NCI-H128 (cell line): Measurements from ENCODE around the gene MRPL22.
"Not testable (repeated sequence)": the region's sequence is repeated elsewhere in the genome, so short reads cannot be mapped to it uniquely, and the experiment has no call there.

Experiments
- DNase-seq: peaks from one replicate; lab custom pipeline; 2025; ENCODE audit not compliant: unreplicated experiment; lab: John Stamatoyannopoulos, UW

MRPL22 gene

DNA sequence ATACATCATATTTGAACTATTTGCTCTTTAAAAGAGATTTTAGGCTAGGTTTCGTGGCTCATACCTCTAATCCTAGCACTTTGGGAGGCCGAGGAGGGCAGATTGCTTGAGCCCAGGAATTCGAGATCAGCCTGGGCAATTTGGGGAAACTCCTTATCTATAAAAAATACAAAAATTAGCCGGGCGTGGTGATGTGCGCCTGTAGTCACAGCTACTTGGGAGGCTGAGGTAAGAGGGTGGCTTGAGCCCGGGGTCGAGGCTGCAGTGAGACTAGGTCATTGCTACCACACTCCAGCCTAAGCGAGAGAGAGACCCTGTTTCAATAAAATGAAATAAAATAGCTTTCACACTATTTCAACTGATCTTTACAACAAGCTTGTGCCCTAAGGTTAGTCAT is 500 bp upstream of the MRPL22 start:
- no peak for DNase-seq

DNA sequence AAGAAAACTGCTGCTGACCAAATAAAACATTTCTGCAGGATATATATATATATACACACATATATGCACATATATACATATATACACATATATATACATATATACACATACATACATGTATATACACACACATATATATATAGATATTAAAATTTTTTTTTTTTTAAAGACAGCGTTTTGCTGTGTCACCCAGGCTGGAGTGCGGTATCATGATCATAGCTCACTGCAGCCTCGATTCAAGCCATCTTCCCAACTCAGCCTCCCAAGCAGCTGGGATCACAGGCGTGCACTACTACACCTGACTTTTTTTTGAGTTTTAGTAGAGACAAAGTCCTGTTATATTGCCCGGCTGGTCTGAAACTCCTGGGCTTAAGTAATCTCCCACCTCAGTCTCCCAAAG is 2.7 kb downstream of the MRPL22 start:
- DNase-seq, result no peak

DNA sequence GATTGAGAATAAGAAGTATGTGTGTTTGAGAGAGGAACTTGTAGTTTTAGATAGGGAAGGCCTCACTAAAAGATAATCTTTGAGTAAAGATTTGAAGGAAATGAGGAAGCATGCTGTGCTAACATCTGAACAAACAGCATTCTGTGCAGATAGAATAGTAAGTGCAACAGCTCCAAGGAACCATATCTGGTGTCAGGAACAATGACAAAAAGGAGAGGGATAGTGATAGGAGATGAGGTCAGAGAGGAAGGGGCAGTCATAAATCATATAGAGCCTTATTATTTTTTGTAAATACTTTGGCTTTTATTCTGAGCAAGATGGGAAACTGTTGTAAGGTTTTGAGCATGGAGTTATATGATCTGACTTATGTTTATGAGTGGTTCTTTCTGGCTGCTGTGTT is 3.8 kb downstream of the MRPL22 start:
- no peak for DNase-seq

DNA sequence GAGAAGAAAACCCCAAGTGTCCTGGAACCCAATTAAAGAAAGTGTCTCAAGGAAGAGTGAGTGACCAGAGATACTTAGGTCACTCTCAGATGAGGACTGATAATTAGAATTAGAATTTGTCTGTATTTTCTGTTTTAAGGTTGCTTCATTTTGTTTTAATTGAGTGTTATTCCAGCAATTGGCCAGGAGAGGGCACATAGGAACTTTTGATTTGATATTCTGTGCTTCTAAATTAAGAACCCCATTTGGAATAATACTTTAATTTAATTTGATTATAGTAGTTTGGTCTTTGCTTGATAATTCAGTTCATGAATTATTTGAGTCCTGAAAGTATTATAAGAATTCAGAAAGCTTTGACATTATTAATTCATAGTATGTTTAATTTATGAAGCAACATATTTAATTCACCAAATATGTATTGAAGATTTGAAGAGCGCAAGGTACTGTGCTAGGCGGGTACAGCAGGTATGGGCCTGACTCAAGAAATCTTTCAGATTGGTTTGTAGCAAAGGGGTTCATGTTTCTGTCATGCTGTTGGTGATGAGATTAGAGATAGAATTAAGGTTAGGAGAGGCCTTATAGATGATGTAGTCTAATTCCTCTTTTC is 4.9 kb downstream of the MRPL22 start:
- DNase-seq, result no peak

DNA sequence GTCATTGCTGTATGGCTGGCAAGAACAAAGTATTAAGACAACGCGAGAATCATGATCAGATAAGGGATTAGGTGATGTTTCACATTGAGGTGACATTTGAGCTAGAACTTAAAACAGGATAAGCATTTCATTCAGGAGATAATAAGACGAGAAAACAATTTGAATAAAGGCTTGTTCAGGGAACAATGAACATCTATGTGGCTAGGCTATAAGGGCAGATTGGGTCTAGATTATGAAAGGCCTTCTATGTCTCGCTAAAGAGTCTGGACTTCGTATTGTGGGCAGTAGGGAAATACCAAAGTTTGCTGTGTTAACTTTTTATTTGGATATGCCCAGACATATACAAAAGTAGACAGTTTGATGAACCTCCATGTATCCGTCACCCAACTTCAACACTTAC is 6.9 kb downstream of the MRPL22 start:
- no peak for DNase-seq

DNA sequence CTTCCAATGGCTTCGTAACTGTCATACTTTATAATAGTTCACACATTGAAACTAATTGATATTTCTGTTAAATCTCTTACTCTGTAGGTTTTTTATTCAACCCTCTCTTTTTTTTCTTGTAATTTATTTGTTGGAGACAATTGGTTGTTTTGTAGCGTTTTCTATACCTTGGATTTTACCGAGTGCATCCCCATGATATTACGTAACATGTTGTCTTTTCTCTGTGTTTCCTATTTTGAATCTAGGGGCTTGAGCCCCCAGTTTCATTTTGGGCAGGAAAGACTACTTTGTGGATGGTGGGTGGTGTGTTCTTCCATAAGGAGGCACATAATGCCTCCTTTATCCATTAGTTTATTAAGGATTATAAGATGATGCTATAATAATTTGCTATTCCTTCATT is 7.4 kb downstream of the MRPL22 start:
- no peak for DNase-seq

DNA sequence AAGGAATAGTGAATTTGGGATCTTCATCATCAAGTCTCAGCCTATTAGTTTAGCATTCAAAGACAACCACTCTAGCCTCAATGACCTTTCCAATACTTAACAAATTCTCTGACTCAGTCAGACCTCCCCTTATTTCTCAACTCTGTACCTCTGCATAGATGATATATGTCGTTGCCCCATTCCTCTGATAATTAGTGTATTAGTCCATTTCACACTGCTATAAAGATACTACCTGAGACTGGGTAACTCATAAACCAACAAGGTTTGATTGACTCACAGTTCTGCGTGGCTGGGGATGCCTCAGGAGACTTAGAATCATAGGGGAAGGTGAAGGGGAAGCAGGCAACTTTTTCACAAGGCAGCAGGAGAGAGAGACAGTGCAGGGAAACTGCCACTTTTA is 8.9 kb downstream of the MRPL22 start:
- no peak for DNase-seq

DNA sequence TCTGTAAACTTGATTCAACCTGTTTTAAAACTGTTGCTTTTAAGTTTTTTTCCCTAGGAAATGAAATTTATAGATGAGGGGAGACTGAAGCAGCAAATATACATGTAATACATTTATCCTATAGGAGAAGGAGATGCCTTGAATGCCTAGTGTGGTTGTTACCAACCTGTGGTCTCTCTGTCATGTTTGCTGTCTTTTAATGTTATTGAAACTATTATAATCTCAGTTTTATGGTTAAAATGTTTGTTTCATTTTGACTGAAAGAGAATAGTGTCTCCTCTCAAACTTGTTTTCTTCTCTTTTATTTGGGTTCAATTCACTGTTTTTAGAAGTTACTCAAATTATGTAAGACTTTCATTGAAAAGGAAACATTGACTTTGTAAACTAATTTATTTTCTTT is 15.8 kb downstream of the MRPL22 start:
- DNase-seq, result no peak

DNA sequence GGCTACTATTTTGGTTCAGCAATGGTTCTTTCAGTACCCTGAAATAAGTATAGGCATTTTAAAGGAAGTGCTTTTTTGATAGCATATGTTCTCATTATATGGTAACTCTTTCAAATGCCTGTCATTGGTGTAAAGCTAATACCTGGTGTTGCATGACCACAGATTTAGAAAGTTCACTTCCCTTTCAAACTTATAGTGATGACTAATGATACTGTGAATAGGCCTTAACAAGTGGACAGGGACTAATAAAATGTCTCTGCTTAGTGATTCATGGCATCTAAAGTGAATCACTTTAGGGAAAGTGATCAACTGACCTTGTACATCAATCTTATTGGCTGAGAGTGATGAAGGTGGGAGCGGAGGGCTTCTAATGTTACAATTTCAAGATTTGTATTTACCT is 21.6 kb downstream of the MRPL22 start:
- no peak for DNase-seq

DNA sequence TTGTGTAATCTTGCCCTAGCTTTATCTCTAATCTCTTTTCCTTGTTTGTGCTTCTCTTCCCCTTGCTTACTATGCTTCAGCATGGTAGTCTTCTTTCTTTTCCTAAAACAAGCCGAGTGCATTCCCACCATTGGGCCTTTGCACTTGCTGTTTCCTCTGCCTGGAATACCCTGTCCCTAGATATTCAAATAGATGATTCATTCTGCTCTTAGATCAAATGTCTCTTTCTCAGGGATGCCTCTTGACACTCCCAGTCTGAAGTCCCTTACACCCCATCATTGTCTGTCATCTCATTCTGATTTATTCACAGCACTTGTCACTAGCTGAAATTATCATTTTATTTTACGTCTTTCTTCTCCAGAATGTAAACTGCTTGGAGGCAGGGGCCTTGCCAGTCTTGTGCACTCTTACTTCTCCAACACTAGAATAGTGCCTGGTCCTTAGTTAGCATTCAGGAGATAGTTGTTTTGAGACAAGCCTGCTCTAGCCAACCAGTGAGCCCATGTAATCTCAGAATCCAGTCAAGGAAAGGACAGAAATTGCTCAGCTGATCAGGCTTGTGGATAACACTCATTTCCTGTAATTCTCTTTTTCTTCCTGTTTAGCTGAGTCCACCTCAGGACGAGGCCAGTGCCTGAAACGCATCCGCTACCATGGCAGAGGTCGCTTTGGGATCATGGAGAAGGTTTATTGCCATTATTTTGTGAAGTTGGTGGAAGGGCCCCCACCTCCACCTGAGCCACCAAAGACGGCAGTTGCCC is 25.4 kb downstream of the MRPL22 start:
- DNase-seq, result no peak

DNA sequence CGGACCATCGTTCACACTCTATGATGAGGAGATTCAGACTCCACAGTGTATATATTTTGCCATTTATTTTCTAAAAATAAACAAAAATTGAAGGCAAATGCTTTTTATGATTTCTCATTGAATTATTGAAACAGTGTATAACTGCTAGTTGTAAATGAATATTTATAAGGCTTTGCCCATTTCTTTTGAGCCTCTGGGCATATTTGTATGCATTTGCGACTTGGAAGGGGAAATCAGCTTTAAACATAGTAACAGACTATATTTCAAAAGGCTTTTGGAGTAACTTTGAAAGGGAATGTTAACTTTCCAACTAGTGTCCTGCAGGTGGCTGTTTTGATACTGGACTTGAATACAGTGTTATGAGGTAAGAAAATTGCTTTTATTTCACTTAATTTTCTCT is 26.0 kb downstream of the MRPL22 start:
- no peak for DNase-seq

DNA sequence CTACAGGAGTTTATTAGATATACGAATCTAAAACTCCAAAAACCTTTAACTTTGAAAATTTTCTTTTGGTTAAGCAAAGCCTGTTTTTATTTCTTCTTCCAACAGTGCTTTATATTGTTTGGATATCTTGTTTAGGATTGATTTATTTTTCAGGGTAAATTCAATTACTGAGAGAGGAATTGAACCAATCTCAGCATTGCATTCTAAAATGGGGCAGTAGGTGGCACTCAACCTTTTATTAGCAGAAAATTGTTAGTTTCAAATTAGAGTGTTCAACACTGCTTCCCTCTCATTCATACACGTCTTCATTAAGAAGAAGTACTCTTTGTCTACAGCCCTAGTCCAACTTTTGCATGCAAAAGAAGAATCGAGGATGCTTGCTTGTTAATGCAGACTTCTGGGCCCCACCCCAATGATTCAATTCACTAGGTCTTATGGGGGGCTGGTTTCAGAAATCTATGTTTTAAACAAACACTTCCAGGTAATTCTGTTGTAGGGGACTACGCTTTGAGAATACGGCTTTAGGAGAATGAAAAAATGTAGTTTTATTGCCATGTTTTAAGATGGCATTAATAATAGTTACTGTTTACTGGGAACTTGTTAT is 26.6 kb downstream of the MRPL22 start:
- DNase-seq, result no peak

DNA sequence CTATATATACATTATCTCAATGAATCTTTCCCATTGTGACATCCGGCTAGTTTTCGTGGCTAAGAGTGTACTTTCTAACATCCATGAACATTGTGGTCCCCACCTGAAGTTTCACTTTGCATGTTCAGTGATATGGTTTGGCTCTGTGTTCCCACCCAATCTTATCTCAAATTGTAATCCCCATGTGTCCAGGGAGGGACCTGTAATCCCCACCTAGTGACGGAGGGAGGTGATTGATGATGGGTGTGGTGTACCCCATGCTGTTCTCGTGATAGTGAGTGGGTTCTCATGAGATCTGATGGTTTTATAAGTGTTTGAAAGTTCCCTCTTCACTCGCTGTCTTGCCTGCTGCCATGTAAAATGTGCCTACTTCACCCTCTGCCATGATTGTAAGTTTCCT is 28.1 kb downstream of the MRPL22 start:
- DNase-seq, result no peak

DNA sequence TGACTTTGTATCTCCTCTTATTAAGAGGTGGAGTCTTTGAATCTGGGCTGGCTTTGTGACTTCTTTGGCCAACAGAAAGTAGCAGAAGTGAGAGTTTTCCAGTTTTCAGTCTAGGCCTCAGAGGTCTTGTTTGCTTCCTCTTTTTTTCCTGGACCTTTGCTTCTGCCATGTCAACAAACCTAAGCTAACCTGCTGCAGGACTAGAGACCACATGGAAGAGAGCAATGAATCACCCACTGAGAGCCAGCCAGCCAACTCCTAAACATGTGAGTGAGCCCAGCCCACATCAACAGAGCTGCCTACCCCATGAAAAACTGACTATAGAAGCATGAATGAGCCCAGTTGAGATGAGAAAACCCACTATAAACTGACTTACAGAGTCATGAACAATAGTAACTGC is 29.9 kb downstream of the MRPL22 start:
- DNase-seq, result no peak

DNA sequence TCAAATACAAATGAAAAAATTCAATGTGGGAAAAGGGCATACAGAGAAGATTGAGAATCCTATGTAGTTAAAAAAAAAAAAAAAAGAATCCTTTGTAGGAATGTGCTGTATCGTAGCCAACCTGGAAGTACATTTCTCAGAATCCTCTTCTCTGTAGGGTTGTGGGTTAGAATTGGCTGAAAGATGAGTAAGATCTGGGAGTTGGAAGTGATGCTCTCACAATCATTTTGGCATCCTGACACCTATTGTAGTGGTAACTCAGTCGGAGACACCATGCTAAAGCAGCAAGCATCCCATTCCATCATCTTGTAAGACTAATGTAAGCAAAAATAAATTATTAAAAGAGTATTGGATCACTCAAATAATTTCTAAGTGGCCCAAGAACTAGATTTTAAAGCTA is 30.6 kb downstream of the MRPL22 start:
- no peak for DNase-seq

DNA sequence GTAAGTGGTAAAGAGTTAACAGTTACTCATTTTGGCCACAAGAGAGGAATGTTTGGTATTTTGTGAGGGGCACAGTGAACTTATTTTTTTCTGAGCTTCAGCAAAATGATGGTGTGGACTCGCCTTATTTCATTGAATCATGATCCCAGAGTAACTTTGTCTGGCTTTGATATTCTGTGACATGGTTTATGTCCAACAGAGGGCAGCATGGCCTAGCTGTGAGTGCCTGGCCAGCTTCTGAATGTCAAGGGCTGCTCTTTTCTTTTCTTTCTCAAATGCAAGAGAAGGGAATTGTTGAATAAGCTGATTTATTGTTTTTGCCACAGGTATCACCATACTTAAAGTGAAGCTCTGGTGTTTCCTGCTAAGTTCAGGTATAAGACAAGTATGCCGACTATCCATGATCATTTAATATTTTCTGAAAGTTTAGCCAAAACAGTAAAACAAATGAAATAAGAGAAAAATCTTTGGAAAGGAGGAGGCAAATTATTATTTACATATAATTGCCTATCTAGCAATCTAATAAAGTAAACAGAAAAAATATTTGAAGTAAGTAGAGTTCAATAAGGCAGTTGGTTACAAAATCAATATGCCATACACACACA is 31.7 kb downstream of the MRPL22 start:
- DNase-seq, result no peak

DNA sequence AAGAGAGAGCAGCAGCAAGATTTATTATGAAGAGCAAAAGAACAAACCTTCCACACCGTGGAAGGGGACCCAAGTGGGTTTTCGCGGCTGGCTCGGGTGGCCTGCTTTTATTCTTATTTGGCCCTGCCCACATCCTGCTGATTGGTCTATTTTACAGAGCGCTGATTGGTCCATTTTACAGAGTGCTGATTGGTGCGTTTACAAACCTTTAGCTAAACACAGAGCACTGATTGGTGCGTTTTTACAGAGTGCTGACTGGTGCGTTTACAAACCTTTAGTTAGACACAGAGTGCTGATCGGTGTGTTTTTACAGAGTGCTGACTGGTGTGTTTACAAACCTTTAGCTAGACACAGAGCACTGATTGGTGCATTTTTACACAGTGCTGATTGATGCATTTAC is 35.2 kb downstream of the MRPL22 start:
- DNase-seq, result not testable (repeated sequence)

DNA sequence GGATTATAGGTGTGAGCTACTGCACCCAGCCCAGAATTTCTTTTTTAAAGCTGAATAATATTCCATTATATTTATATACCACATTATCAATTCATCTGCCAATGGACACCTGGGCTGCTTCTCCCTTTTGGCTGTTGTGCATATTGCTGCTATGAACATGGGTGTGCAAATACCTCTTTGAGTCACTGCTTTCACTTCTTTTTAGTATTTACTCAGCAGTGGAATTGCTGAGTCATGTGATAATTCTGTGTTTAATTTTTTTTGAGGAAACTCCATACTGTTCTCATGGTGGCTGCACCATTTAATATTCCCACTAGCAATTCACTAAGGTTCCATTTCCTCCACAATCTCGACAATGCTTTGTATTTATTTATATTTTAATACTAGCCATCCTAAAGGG is 36.5 kb downstream of the MRPL22 start:
- DNase-seq, result no peak

DNA sequence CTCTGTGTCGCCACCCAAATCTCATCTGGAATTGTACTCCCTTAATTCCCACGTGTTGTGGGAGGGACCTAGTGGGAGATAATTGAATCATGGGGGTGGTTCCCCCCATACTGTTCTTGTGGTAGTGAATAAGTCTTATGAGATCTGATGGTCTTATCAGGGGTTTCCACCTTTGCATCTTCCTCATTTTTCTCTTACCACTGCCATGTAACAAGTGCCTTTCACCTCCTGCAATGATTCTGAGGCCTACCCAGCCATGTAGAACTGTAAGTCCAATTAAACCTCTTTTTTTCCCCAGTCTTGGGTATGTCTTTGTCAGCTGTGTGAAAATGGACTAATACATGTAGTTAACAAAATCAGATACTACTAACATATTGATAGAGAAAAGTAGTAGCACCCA is 37.4 kb downstream of the MRPL22 start:
- not testable (repeated sequence) for DNase-seq

DNA sequence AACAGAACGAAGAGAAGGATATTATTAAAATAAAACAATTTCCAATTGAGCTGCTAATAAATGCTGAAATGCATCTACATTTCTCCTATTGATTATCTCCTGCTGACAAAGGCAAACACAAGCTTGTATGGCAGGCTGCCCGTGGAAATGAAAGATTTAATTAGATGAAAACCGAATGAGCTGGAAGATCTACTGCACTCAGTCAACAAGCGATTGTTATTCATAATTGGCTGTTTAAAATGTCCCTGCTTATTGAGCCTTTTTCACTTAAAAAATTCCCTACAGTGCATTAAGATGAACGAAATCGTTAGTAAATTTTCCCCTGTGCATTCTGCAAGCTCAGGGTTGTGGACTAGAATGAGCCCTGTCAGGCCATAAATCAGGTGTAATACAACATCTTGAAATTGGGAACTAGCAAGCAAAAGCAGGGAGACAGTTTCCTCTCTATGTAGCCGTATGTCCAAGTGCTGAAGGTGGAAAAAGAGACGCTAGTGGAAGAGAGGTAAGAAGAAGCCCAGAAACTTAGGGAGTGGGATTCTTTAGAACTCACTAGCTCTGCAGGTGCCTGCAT is 44.2 kb downstream of the MRPL22 start:
- DNase-seq, result no peak

DNA sequence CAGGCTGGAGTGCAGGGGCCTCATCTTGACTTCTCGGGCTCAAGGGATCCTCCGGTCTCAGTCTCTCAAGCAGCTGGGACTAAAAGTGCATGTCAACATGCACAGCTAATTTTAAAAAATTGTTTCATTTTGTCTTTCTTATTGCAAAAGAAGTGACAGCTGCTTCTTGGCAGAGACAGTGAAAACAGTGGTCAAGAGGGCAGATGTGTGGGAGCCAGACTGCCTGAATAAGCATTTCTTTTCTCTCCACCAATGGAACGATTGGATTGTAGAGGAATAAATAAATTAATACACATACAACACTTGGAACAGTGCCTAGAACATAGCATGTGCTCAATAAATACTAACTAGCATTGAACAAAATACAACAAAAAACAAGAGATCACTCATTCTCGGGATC is 45.3 kb downstream of the MRPL22 start:
- no peak for DNase-seq

DNA sequence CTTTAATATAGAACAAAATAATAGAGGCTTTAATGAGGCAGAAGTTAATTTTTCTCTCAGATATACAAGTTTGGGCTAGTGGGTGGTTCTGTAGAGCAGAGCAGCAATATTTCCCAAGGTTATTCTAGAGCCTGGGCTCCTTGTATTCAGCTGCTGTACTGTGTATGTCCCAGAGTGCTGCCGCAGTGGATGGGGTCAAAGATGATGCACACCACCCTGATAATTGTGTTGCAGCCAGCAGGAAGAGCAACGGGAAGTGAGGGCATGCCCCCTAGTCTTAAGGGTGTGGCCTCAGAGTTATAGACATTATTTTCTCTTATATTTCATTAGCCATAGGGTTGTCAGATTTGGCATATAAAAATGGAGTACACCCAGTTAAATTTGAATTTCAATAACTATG is 48.8 kb downstream of the MRPL22 start:
- DNase-seq, result no peak
